ENCODE data around the gene BMP2. TPM values are rescaled to one million over a fixed set of nuclear protein-coding genes. Genes with fewer than 3 reads are reported as not detected.

Gene BMP2
- total RNA-seq, 3 donors from 2014 or later: 3.9 to 14.7 (median 5.0) TPM

DNA sequence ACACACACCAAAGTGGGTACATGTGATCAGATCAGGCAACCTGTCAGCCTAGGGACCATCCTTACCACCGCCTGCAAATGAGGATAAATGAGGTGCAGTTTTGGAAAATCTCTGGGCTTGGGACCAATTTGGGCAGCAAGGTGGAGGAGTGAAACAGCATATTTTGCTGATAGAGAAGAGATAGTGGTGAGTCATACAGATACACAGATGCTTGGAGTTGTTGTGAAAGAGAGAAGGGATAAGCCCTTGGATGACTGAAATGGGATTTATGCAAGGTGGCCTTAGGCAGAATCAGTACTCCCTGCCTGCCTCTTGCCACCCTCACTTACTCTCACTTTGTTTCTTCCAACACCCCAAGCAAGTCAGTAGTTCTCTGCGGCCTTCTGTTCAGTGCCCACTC lies 34.7 kb downstream of the BMP2 start:
- Histone ChIP-seq H3K4me3 (no peak overlapping the region), H3K36me3 (no peaks in the 10 kb centered on the region), H3K9me3 (no peaks in the 10 kb centered on the region), H3K4me1 (no peaks in the 10 kb centered on the region), H3K27ac (no peak overlapping the region), H3K27me3 (no peaks in the 10 kb centered on the region)
- no peak for TF ChIP-seq POLR2AphosphoS5 (IDR thresholded peaks at IDR 0.05)
- TF ChIP-seq, protein P1, sequence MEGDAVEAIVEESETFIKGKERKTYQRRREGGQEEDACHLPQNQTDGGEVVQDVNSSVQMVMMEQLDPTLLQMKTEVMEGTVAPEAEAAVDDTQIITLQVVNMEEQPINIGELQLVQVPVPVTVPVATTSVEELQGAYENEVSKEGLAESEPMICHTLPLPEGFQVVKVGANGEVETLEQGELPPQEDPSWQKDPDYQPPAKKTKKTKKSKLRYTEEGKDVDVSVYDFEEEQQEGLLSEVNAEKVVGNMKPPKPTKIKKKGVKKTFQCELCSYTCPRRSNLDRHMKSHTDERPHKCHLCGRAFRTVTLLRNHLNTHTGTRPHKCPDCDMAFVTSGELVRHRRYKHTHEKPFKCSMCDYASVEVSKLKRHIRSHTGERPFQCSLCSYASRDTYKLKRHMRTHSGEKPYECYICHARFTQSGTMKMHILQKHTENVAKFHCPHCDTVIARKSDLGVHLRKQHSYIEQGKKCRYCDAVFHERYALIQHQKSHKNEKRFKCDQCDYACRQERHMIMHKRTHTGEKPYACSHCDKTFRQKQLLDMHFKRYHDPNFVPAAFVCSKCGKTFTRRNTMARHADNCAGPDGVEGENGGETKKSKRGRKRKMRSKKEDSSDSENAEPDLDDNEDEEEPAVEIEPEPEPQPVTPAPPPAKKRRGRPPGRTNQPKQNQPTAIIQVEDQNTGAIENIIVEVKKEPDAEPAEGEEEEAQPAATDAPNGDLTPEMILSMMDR (IDR thresholded peaks at IDR 0.05): no peak
- intact Hi-C loops (cut with DNase I; ENCODE audit: low total_unique reads): no loop called here
- DNase-seq (ENCODE audit: low spot score in 2 of 2): no peak

DNA sequence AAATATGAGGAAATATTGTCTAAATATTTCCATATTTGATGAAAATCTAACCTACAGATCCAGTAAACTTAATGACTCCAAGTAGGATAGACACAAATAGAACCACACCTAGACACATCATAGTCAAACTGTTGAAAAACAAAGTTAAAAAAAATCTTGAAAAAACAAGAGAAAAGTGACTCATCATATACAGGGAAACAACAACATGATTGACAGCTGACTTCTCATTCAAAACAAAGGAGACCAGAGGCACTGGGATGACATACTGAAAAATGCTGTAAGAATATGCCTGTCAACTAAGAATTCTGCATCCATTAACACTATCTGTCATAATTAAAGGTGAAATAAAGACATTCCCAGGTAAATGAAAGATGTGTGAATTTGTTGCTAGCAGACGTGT lies 38.8 kb downstream of the BMP2 start:
- intact Hi-C loops (cut with DNase I; ENCODE audit: low total_unique reads): no loop called here
- TF ChIP-seq POLR2AphosphoS5 (IDR thresholded peaks at IDR 0.05) (no peak), POLR2A (IDR thresholded peaks at IDR 0.05) (no peak)
- TF ChIP-seq, protein P1 (IDR thresholded peaks at IDR 0.05): no peak
- H3K4me3 ChIP-seq: no peak overlapping the region
- H3K4me1 ChIP-seq: no peaks in the 10 kb centered on the region
- no peaks in the 10 kb centered on the region for H3K9me3 ChIP-seq
- no peak overlapping the region for H3K27ac ChIP-seq
- no peaks in the 10 kb centered on the region for H3K27me3 ChIP-seq
- H3K36me3 ChIP-seq: no peaks in the 10 kb centered on the region
- no peak for DNase-seq (ENCODE audit: low spot score in 2 of 2)

DNA sequence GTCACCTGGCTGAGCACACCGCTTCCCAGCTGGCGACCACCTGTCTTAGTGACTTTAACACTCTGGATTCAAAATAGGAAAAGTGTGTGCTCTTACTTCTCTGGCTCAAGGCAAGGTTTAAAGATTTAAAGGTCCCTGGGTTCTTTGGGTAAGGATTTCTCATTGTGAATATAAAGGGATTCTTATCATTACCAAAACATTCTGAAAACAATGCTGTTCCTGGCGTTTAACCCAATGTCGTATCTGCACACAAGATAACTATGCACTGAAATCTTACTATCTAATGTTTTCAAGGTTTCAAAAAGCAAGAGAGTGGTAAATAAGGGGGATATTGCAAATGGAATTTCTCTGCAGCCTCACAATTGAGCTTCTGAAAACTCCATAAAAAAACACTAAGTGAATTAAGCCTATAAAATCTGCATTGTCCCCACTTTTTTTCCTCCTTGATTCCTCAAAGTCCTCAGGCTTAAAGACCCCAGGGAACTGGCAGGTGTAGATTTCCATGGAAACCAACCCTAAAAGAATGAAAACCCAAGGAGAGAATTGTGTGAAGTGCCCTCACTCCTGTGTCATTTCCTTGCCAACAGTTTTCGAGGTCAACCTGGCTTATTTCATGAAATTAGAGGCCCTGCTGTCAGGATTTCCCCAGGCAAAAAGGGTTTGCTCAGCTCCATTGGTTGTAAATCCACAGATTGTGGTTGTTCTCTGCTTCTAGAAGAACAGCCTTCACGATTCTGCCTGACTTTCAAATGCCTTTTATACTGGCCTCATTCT lies 44.0 kb downstream of the BMP2 start:
- DNase-seq (ENCODE audit: low spot score in 2 of 2): no peak
- H3K4me1 ChIP-seq: no peaks in the 10 kb centered on the region
- H3K27ac ChIP-seq: no peak overlapping the region
- no peaks in the 10 kb centered on the region for H3K27me3 ChIP-seq
- intact Hi-C loops (cut with DNase I; ENCODE audit: low total_unique reads): no loop called here
- no peak for TF ChIP-seq POLR2AphosphoS5 (IDR thresholded peaks at IDR 0.05)
- TF ChIP-seq POLR2A (IDR thresholded peaks at IDR 0.05): no peak
- TF ChIP-seq, protein P1 (IDR thresholded peaks at IDR 0.05): no peak
- H3K9me3 ChIP-seq: no peaks in the 10 kb centered on the region
- H3K36me3 ChIP-seq: no peaks in the 10 kb centered on the region
- no peak overlapping the region for H3K4me3 ChIP-seq

DNA sequence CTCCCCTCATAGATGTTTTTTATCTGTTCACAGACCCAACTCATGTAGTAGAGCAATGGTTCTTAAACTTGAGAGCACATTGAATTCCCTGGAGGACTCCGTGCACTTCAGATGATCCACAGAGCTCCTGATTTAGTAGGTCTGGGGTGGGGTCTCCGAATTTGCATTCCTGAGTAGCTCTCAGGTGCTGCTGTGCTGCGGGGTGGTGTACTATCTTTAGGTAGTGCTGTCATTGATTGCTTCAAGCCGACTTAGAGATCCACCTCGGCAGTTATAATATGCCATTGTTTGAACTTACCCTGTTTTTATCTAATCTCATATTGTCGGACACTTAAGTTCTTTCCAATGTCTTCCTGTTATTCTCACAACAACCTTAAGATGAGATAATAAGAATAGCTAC lies 45.0 kb downstream of the BMP2 start:
- TF ChIP-seq POLR2AphosphoS5 (IDR thresholded peaks at IDR 0.05) (no peak), POLR2A (IDR thresholded peaks at IDR 0.05) (no peak)
- TF ChIP-seq, protein P1 (IDR thresholded peaks at IDR 0.05): no peak

DNA sequence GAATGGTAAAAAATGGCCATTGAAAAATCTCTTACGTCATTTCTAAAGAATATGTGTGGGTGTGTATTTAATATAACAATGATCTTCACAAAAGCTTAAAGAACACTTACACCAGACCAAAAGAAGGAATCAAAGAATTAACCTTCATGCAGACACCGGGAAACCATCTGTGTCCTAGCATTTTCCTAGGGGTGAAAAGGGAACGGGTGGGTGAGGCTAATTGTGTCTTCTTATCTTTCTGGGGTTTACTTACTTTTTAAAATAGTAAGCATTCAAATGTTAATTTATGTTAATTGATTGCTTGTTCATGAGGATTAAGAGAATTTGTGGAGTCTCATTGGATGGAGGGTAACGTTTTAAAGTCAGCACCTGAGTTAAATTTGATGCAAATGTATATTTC lies 47.5 kb downstream of the BMP2 start:
- DNase-seq (ENCODE audit: low spot score in 2 of 2): no peak
- Histone ChIP-seq H3K27me3 (no peaks in the 10 kb centered on the region), H3K27ac (no peak overlapping the region), H3K4me3 (no peak overlapping the region), H3K9me3 (no peaks in the 10 kb centered on the region), H3K4me1 (no peaks in the 10 kb centered on the region), H3K36me3 (no peaks in the 10 kb centered on the region)
- intact Hi-C loops (cut with DNase I; ENCODE audit: low total_unique reads): no loop called here
- TF ChIP-seq, protein P1 (IDR thresholded peaks at IDR 0.05): no peak
- no peak for TF ChIP-seq POLR2A (IDR thresholded peaks at IDR 0.05)
- TF ChIP-seq POLR2AphosphoS5 (IDR thresholded peaks at IDR 0.05): no peak

More for the DNA sequence above, 45.0 kb downstream of the BMP2 start:
- H3K36me3 ChIP-seq: no peaks in the 10 kb centered on the region
- no peak for DNase-seq (ENCODE audit: low spot score in 2 of 2)
- intact Hi-C loops (cut with DNase I; ENCODE audit: low total_unique reads): no loop called here
- H3K27me3 ChIP-seq: no peaks in the 10 kb centered on the region
- no peaks in the 10 kb centered on the region for H3K4me1 ChIP-seq
- no peak overlapping the region for H3K4me3 ChIP-seq
- no peaks in the 10 kb centered on the region for H3K9me3 ChIP-seq
- no peak overlapping the region for H3K27ac ChIP-seq

Data from breast epithelium (tissue), 4 donors.